Measurements from ENCODE around the gene SEMA6A.

The SEMA6A gene

DNA sequence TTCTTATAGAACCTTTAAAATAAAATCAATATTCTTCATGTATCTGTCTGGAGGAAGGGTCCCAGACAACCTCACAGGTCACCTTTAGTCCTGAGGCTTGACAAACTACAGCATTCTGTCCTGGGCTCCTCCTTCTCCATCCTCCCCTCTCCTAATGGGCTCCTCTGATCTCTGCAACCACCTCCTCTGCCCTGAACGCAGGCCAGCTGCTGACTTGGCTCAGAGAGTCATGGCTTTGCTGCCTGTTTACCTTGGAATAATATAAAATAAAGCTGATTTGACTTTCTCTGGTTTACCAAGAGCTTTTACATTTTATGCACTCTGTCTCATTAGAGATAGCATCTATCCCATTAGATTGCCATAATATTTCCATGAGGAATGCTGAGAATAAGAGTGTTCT is 159.4 kb downstream of the SEMA6A start:
- DNase-seq (ENCODE audit: low read depth in 2 of 2, low spot score in 1 of 2), result no peak

GRCh38 chr5:116411101-116411571 is 163.5 kb downstream of the SEMA6A start:
- DNase-seq (ENCODE audit: low read depth in 2 of 2, low spot score in 1 of 2), result no peak

- DNase-seq (ENCODE audit: low read depth in 2 of 2, low spot score in 1 of 2), result no peak
Observed at GRCh38 chr5:116410336-116410890, 164.2 kb downstream of the SEMA6A start.

DNA sequence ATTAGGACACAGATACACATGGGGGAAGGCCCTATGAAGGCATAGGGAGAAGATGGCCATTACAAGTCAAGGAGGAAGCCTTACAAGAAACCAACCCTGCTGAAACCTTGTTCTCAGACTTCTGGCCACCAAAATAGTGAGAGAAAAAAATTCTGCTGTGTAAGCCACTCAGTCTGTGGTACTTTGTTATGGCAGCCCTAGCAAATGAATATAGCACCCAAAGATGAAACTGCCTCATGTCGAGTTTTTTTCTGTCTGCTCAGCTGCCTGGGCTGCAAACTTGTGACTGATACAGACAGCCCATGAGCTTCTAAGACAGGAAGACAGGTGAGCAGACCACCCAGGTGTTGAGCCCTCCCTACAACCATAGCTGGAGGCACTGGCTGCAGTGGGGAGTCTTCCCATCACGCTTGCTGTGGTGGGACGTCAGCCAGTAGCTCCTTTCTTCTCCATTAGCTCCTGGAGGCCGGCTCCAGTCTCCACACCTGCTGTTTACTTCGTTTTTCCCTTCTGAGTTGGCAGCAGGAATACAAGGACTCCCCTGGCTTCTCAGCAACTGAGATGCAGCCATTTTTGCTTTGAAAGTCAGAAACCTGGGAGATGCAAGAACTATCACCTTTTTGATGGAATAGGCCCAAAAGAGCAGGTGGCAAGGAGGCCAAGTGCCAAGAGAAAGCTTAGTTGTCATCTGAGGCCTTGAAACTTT is 164.9 kb downstream of the SEMA6A start:
- no peak for DNase-seq (ENCODE audit: low read depth in 2 of 2, low spot score in 1 of 2)

DNA sequence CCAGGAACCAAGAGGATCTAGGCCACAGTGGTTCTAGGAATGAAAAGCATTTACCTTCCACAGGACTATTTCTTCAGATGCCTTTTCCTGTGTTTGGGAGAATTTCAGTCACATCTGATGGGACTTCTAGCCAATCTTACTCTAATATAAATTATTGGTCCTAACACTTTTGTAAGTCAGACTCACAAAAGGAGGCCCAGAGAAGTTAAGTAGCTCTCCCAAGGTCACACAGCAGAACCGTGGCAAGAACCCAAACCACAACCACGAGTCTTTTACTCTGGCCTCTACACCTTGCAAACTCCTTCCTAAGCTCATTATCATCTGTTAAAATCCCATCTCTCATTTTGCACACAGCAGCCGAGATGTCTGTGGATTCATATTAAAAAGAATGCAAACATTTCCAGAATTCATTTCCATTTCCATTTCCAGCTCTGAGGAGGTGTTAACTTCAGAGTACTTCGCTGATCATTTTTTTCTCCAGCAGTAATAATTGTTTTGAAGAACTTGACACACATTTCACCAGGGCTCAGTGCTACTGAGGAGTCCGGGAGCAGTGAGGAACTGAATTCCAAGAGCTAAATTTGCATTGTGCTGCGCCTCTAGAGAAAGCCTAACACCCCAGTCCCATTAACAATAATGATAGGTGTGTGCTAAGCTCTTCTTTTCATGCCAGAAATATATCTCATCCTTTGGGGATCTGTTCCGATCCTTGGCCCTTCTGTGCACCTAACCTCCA is 168.1 kb downstream of the SEMA6A start:
- no peak for DNase-seq (ENCODE audit: low read depth in 2 of 2, low spot score in 1 of 2)

DNA sequence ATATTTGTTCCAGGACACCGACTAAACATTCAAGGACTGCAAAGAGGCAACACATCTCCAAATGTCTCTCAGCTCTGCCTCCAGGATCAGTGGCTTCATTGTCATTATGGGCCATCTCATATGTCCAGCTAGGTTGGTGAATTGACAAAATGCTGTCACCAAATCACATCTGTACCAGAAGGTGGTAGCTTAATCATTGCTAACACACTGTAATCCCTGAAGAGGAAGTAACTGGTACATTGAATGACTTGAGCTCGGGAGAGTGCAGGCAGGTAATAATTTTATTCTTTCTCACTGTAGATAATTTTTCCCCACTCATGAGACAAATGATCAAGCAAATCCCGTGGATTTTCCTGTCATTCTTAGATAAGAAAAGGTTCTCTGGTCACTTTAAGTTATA is 169.8 kb downstream of the SEMA6A start:
- no peak for DNase-seq (ENCODE audit: low read depth in 2 of 2, low spot score in 1 of 2)

DNA sequence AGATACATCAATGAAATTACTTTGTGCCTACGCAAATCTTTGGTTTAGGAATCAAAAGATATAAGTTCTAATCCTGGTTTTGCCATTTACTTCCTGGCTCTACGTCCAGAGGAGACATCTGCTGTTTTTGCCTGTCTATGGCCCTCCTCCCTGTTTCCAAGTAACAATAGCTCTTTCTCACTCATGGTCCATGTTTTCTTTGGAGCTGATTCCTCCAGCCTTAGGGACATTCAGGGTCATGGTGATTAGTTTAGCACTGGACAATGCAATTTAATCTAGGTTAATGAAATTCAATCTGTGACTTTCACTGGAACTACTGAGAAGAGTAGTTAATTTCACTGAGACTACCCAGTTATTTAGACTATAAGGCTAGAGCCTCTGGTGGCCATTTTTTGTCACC is 170.6 kb downstream of the SEMA6A start:
- DNase-seq (ENCODE audit: low read depth in 2 of 2, low spot score in 1 of 2), result no peak

GRCh38 chr5:116402235-116402634 is 172.4 kb downstream of the SEMA6A start:
- DNase-seq (ENCODE audit: low read depth in 2 of 2, low spot score in 1 of 2), result no peak

DNA sequence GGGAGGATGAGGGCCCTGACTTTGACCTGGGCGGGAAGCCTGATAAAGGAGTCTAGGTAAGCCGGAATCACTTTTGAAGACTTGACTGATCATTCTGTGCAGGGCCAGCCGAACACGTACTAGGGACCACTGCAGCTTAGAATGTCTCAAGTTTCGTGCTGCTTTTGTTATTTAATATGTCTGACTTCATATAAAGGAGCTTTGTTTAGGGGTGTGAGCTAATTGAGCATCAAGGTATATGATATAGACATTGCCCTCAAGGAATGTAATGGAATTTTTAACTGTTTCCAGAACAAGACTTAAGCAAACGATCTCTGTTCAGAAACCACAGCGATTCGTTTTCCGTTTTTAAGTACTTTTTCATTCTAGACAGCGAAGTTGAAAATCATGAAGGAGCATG is 173.0 kb downstream of the SEMA6A start:
- DNase-seq (ENCODE audit: low read depth in 2 of 2, low spot score in 1 of 2), result no peak

- no peak for DNase-seq (ENCODE audit: low read depth in 2 of 2, low spot score in 1 of 2)
Observed at GRCh38 chr5:116396476-116397099, 178.0 kb downstream of the SEMA6A start.

DNA sequence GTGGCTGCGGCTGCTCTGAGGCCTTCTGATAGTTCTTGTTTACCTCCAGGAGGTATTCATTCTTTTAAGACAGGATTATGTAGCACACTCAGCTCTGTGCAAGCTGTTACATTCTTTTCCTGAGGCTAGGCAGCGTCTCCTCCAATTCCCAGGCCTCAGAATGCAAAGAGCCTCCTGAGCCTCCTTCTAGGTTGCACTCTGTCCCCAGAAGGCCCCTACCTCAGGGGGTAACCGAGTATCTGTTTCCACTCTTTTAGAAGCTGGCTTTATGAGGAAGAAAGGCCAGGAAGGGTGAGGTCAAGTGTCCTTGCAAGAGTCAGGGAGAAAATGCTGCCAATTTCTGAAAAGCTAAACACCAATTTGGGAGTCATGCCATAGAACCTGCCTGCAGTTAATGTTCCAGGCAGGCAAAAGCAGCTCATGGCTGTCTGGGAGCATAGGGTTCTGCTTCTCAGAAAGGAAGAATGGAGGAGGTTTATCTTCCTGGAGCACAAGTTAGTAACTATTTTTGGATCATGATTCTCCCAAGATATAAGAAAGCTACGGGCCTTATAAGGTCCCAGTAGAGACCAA is 178.9 kb downstream of the SEMA6A start:
- DNase-seq (ENCODE audit: low read depth in 2 of 2, low spot score in 1 of 2), result no peak

- DNase-seq (ENCODE audit: low read depth in 2 of 2, low spot score in 1 of 2), result no peak
Observed at GRCh38 chr5:116395226-116395625, 179.4 kb downstream of the SEMA6A start.

GRCh38 chr5:116394186-116394867 is 180.3 kb downstream of the SEMA6A start:
- DNase-seq (ENCODE audit: low read depth in 2 of 2, low spot score in 1 of 2), result no peak
